ENCODE results near the gene TRPM3. TPM values are rescaled to one million over a fixed set of nuclear protein-coding genes. Genes with fewer than 3 reads are reported as not detected.
A peak's percentile ranks its signal among the peaks of the same experiment; 100 is the strongest.

TRPM3 gene
- under 0.01 and 0.48 TPM in 2 replicates for total RNA-seq

GRCh38 chr9:71121275-71122021 lies at the start of gene TRPM3:
Gene TRPM3, minus strand, starts transcription at chr9:71121621. Its CDS starts 267 bp downstream, at chr9:71121354.

Small RNA genes within 50 kb of the gene (small RNA-seq; reads per million reads assigned to genes)
- gene MIR204 (2.0 reads per million, percentile 79 among the genes with 10 or more reads in this experiment), gene RN7SL726P (not detected)

Data from vein endothelial cell (primary cell).